Measurements from ENCODE around the gene CAMKK2. TPM values are rescaled to one million over a fixed set of nuclear protein-coding genes. Genes with fewer than 3 reads are reported as not detected.

Gene CAMKK2
- total RNA-seq, 1 donor = 22.8 TPM

DNA sequence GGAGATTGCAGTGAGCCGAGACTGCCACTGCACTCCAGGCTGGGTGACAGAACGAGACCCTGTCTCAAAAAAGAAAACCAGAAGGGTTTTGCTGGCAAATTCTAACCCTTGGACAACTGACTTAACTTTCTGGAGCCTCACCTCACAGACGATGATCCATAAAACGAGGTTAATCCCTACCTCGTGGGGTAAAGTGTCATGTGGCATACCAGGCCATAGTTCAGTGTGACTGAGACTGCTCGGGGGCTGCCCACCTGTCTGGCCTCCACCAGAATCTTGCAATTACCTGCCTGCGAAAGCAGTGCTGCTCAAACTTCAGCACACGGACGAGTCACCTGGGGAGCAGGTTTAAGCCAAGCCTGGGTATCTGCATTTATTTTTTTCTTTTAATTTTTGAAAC is 59.7 kb downstream of the CAMKK2 start:
- Histone ChIP-seq H3K79me2 (ENCODE audit: insufficient read depth, low read length) (no peaks in the 10 kb centered on the region), H3K4me2 (ENCODE audit: insufficient read depth, low read length) (no peak overlapping the region), H4K20me1 (ENCODE audit: insufficient read depth, low read length) (no peaks in the 10 kb centered on the region), H3K4me3 (ENCODE audit: insufficient read depth, low read length) (no peak overlapping the region), H2AFZ (ENCODE audit: low read length) (no peak overlapping the region), H3K27me3 (ENCODE audit: insufficient read depth, low read length) (no peaks in the 10 kb centered on the region), H3K9me3 (ENCODE audit: low read depth, low read length) (no peaks in the 10 kb centered on the region), H3K36me3 (ENCODE audit: insufficient read depth, low read length) (peaks cover 17% of the 10 kb centered on the region), H3K27ac (ENCODE audit: low read depth, low read length) (no peak overlapping the region), H3K4me1 (ENCODE audit: insufficient read depth, low read length) (peaks cover 6% of the 10 kb centered on the region)
- DNase-seq (ENCODE audit: insufficient read length, low spot score, missing footprints) = peak; percentile 37
- TF ChIP-seq, protein P1, sequence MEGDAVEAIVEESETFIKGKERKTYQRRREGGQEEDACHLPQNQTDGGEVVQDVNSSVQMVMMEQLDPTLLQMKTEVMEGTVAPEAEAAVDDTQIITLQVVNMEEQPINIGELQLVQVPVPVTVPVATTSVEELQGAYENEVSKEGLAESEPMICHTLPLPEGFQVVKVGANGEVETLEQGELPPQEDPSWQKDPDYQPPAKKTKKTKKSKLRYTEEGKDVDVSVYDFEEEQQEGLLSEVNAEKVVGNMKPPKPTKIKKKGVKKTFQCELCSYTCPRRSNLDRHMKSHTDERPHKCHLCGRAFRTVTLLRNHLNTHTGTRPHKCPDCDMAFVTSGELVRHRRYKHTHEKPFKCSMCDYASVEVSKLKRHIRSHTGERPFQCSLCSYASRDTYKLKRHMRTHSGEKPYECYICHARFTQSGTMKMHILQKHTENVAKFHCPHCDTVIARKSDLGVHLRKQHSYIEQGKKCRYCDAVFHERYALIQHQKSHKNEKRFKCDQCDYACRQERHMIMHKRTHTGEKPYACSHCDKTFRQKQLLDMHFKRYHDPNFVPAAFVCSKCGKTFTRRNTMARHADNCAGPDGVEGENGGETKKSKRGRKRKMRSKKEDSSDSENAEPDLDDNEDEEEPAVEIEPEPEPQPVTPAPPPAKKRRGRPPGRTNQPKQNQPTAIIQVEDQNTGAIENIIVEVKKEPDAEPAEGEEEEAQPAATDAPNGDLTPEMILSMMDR (IDR thresholded peaks at IDR 0.05; ENCODE audit: extremely low read depth, low read depth, low read length) = no peak

- TF ChIP-seq, protein P1 (IDR thresholded peaks at IDR 0.05; ENCODE audit: extremely low read depth, low read depth, low read length) = no peak
- no peaks in the 10 kb centered on the region for H3K4me1 ChIP-seq (ENCODE audit: insufficient read depth, low read length)
- no peaks in the 10 kb centered on the region for H4K20me1 ChIP-seq (ENCODE audit: insufficient read depth, low read length)
- no peak overlapping the region for H3K27ac ChIP-seq (ENCODE audit: low read depth, low read length)
- H3K9me3 ChIP-seq (ENCODE audit: low read depth, low read length) = no peaks in the 10 kb centered on the region
- H3K79me2 ChIP-seq (ENCODE audit: insufficient read depth, low read length) = no peaks in the 10 kb centered on the region
- H3K36me3 ChIP-seq (ENCODE audit: insufficient read depth, low read length) = peaks cover 17% of the 10 kb centered on the region
- H3K4me2 ChIP-seq (ENCODE audit: insufficient read depth, low read length) = no peak overlapping the region
- no peak overlapping the region for H2AFZ ChIP-seq (ENCODE audit: low read length)
- H3K27me3 ChIP-seq (ENCODE audit: insufficient read depth, low read length) = no peaks in the 10 kb centered on the region
- H3K4me3 ChIP-seq (ENCODE audit: insufficient read depth, low read length) = no peak overlapping the region
- no peak for DNase-seq (ENCODE audit: insufficient read length, low spot score, missing footprints)
These were observed 62.9 kb downstream of the CAMKK2 start for GRCh38 chr12:121233628-121234020.

GRCh38 chr12:121232977-121233627 is 63.4 kb downstream of the CAMKK2 start:
- H3K9me3 ChIP-seq (ENCODE audit: low read depth, low read length) = no peaks in the 10 kb centered on the region
- H3K79me2 ChIP-seq (ENCODE audit: insufficient read depth, low read length) = no peaks in the 10 kb centered on the region
- H3K4me3 ChIP-seq (ENCODE audit: insufficient read depth, low read length) = no peak overlapping the region
- TF ChIP-seq, protein P1 (IDR thresholded peaks at IDR 0.05; ENCODE audit: extremely low read depth, low read depth, low read length) = no peak
- no peaks in the 10 kb centered on the region for H3K27me3 ChIP-seq (ENCODE audit: insufficient read depth, low read length)
- DNase-seq (ENCODE audit: insufficient read length, low spot score, missing footprints) = peak; percentile 78
- H3K4me2 ChIP-seq (ENCODE audit: insufficient read depth, low read length) = no peak overlapping the region
- no peak overlapping the region for H2AFZ ChIP-seq (ENCODE audit: low read length)
- H3K27ac ChIP-seq (ENCODE audit: low read depth, low read length) = no peak overlapping the region
- H3K4me1 ChIP-seq (ENCODE audit: insufficient read depth, low read length) = no peaks in the 10 kb centered on the region
- peaks cover 17% of the 10 kb centered on the region for H3K36me3 ChIP-seq (ENCODE audit: insufficient read depth, low read length)
- H4K20me1 ChIP-seq (ENCODE audit: insufficient read depth, low read length) = no peaks in the 10 kb centered on the region

DNA sequence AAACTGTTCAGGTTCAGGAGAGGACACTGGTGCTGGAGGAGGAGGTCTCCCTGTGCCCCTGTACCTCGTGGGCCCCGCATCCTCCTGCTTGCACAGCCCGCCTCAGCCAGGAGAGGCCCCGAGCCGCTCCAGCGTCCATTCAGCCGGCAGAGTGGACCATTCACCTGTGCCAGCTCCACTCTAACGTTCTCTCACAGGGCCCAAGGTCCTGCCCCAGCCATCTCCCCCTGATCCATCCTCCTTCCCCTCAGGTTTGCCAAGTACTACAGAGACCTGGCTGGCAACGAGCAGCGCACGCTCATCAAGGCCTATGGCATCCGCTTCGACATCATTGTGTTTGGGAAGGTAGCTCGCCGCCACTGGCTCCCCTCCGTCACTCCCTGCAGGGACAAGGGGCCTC is 64.3 kb downstream of the CAMKK2 start:
- Histone ChIP-seq H3K79me2 (ENCODE audit: insufficient read depth, low read length) (no peaks in the 10 kb centered on the region), H3K36me3 (ENCODE audit: insufficient read depth, low read length) (peaks cover 9% of the 10 kb centered on the region), H3K27ac (ENCODE audit: low read depth, low read length) (no peak overlapping the region), H4K20me1 (ENCODE audit: insufficient read depth, low read length) (no peaks in the 10 kb centered on the region), H2AFZ (ENCODE audit: low read length) (no peak overlapping the region), H3K4me1 (ENCODE audit: insufficient read depth, low read length) (no peaks in the 10 kb centered on the region), H3K4me3 (ENCODE audit: insufficient read depth, low read length) (no peak overlapping the region), H3K4me2 (ENCODE audit: insufficient read depth, low read length) (no peak overlapping the region), H3K9me3 (ENCODE audit: low read depth, low read length) (no peaks in the 10 kb centered on the region), H3K27me3 (ENCODE audit: insufficient read depth, low read length) (no peaks in the 10 kb centered on the region)
- peak; percentile 72 for DNase-seq (ENCODE audit: insufficient read length, low spot score, missing footprints)
- TF ChIP-seq, protein P1 (IDR thresholded peaks at IDR 0.05; ENCODE audit: extremely low read depth, low read depth, low read length) = no peak
